HG02610 (cell line): ENCODE measurements around the gene SLA2.
A peak's percentile ranks its signal among the peaks of the same experiment; 100 is the strongest.
"Not testable (repeated sequence)": the region's sequence is repeated elsewhere in the genome, so short reads cannot be mapped to it uniquely, and the experiment has no call there.

Experiments
- ATAC-seq: cut with Tn5 transposase; IDR thresholded peaks from one replicate; pipeline ENCODE4 v1.9.1; 2021; ENCODE audit warnings: mild to moderate bottlenecking, moderate library complexity; ENCODE audit not compliant: unreplicated experiment

The SLA2 gene, protein sequence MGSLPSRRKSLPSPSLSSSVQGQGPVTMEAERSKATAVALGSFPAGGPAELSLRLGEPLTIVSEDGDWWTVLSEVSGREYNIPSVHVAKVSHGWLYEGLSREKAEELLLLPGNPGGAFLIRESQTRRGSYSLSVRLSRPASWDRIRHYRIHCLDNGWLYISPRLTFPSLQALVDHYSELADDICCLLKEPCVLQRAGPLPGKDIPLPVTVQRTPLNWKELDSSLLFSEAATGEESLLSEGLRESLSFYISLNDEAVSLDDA

DNA sequence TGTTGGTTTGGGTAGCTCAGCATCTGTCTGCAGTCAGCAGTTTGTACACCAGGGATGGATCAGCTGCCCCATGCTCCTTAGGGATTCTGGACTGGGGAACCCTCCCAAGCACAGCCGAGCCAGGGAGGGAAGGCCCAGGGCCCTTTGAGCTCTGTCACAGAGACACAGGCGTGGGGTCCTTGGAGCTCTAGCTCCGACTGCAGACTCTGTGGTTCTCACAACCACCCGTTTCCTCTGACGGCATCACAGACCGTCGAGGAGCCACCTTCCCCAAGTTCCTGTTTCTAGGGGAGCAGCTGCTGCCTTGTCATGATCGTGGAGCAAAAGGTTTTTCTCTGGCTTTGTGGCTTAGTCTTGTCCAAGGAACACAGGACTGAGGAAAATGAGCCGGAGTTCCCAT is at the start of gene SLA2:
Gene SLA2, minus strand, starts transcription at position 199 of the 400 bp plus-strand sequence. CDS start 4,861 bp downstream, outside the sequence.
- peak; percentile 48 for ATAC-seq

DNA sequence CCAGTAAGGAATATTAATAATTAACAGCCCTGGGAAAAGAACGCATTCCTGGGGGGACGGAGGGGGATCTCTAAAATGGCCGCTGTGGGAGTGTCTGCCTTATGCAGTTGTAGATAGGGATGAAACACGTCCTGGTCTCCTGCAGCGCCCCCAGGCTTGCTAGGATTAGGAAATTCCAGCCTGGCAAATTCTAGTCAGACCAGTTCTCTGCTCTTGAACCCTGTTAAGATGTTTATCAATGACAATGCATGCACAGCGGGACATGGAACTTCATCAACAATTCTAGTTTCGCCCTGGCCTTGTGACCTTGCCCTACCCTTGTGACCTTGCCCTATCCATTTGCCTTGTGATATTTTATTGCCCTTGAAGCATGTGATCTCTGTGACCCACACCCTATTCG is 49.5 kb upstream of the SLA2 start:
- not testable (repeated sequence) for ATAC-seq

DNA sequence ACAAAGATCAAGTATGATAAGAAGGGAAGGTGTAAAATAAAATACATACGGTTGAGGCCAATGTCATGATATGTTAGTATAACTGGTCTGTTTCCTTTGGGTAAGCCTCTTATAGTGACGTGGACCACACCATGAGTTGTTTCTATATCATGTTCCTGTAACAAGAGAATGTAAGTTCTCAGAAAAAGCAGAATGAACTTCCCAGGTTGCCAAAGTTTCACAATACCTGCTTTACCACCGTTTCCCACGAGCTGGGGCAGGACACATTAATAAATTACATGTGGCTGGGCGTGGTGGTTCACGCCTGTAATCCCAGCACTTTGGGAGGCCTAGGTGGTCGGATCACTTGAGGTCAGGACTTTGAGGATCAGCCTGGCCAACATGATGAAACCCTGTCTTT is 42.6 kb upstream of the SLA2 start:
- ATAC-seq, result no peak

DNA sequence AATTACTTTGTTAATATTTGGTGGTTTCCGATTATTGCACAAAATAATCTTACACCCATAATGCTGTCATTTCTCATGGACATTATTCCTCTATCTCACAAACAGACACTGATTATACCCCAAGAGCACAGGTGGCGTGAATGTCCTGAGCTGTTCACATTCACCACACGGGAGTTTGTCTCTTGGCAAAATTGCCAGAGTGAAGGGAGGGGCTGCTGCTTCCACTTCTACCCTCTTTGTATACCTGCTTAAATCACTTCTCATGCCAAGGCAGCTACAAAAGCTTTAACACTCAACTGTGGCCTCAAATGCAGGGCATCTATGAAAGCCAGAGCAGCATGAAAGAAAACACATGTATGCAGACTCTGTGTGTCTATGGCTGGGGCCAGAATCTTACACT is 41.9 kb upstream of the SLA2 start:
- no peak for ATAC-seq

DNA sequence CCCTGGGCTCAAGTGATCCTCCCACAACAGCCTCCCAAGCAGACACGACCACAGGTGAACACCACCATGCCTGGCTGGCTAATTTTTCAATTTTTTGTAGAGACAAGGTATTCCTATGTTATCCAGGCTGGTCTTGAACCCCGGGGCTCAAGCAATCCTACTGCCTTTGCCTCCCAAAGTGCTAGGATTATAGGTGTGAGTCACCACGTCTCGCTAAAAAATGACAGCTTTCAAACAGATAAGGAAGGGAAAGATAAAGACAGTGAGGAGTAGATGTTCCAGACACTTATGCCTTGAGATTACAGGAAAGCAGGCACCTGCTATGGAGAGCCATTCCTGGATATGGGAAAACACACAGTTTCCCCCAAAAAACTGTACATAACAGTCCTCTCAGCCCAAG is 40.9 kb upstream of the SLA2 start:
- ATAC-seq, result no peak

DNA sequence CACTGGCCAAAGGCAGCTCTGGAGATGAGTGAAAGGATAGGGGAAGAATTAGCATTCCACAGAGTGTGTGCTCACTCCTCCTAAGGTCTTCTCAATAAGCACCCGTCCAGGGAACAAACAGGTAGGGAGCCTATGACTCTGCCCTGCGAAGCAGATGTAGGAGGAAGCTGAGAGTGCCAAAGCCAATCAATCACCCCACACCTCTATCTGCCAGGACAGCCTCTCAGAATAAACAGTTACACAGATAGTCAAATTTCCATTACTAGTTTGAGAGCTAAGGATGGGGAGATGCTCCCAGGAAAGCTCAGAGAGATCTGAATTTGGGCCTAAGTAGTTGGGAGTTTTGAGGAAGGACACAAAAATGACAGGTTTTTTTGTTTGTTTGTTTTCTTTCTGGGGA is 40.5 kb upstream of the SLA2 start:
- no peak for ATAC-seq

DNA sequence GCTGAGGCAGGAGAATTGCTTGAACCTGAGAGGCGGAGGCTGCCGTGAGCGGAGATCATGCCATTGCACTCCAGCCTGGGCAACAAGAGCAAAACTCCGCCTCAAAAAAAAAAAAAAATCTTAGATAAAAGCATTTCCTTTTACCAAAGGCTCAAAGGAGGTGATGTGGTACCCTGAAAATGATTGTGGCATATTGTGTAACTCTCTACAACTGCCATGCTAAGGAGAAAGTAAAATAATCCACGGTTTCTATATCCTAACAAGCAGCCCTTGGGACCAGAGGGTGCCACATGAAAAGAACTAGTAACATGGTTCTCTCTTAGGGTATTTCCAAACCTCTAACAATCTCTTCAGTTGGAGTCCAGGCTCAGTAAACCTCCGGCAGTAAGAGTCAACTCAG is 38.8 kb upstream of the SLA2 start:
- ATAC-seq, result no peak

DNA sequence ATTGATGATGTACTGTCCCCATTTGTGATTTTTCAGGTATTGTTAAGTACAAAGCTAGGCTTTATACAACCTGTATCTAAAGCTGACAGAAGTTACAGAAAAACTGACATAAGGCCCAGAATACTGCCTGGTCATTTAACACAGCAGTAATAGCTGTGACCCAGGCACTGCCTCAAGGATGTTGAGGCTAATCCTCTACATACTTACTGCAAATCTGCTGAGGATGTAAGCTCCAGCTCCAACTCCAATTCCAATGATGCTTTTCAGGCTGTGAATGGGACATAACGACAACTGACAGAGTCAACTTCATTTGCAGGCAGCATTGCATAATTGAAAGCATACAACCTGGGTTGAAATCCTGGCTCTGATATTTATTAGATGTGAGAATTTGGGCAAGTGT is 36.3 kb upstream of the SLA2 start:
- ATAC-seq, result no peak

DNA sequence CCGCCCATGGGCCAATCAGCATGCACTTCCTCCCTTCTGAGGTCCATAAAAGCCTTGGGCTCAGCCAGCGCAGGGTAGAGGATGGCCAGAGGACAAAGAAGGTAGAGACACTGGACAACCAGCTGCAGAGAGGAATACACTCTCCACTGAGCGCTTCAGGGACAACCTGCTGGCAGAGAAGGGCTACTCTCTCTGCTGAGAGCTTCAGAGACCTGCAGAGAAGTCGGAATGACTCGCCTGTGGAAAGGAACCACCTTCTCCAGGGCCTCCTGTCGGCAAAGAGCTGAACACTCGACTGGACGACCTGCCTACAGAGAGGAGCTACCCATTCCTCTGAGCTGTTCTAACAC is 31.4 kb upstream of the SLA2 start:
- no peak for ATAC-seq

DNA sequence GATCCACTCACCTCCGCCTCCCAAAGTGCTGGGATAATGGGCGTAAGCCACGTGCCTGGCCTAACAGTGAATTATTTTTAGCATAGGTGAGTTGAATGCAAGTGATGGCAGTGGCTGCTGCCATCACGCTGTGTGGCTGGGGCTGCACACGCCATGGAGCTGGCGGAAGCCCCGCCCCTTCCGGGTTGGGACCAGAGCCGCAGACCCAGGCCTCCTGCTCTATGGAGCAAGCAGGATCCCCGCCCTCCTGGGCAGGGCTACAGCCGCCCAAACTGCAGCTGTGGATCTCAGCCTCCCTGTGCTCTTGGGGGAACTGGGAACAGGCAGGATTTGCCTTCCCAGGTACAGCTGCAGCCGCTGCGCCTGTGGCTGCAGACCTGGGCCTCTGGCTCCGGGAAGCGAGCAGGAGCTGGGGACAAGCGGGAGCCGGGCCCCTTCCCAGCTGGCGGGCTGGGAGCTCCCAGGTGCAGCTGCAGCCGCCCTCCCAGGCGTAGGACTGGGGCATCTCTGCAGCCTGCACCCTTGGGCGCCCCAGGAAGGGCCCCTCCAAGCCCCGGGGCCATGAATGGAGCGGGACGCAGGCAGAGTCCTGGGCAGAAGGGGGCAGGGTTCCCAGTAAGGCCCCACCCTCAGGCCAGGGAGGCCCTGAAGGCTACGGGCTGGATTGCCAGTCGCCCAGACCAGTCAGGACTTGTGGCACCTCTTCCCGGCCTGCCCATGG is 30.9 kb upstream of the SLA2 start:
- ATAC-seq, result no peak

DNA sequence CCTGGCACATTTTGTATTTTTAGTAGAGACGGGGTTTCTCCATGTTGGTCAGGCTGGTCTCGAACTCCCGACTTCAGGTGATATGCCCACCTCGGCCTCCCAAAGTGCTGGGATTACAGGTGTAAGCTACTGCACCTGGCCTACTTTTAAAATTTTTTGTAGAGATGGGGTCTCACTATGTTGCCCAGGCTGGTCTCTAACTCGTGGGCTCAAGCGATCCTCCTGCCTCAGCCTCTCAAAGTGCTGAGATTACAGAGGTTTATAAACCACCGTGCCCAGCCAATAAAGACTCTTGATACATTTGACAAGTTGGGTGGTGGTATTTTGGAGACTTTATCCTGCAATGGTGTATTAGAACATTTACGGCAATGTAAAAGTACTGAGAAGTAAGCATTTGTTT is 29.5 kb upstream of the SLA2 start:
- not testable (repeated sequence) for ATAC-seq

DNA sequence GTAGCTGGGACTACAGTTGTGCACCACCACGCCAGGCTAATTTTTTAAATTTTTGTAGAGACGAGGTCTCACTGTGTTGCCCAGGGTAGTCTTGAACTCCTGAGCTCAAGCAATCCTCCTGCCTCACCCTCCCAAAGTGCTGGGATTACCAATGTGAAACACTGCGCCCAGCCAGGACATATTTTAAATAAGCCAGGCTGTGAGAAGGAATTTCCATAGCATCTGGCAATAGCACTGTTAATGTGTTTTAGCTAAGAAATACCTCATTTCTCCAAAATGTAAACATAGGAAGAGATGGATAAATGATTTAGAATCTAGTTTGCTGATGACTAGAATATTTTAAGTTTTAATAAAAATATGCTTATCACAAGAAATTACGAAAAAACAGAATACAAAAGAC is 27.0 kb upstream of the SLA2 start:
- ATAC-seq, result no peak

DNA sequence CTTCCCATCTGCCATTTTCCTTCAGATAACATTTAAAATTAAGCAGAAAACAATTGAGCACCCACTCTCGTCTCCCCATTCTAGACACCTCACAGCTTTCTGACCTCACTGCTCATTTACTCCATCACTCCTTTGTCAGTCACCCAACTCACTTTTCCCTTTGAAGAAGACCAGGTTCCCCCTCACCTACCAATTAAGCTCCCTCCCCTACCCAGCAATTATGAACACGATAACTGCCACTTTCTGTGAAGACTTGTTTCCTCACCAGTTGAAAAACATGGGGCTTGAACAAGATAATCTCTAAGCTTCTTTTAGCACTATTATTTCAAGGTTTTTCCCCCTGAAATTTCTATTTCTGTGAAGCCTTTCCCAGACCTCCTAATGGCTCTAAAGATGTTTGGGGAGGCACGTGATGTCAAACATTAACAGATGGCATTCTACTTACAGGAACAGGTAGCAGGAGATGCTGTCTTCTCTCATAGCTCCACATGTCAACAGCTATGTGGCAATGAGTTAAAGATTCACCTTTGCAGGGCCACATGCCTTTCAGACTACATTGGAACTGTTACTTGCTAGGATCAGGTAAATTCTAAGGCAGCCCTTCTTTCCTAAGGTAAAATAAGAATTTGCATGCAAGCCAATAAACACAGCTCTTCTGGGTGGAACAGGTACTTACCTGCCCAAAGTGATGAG is 24.8 kb upstream of the SLA2 start:
- no peak for ATAC-seq

DNA sequence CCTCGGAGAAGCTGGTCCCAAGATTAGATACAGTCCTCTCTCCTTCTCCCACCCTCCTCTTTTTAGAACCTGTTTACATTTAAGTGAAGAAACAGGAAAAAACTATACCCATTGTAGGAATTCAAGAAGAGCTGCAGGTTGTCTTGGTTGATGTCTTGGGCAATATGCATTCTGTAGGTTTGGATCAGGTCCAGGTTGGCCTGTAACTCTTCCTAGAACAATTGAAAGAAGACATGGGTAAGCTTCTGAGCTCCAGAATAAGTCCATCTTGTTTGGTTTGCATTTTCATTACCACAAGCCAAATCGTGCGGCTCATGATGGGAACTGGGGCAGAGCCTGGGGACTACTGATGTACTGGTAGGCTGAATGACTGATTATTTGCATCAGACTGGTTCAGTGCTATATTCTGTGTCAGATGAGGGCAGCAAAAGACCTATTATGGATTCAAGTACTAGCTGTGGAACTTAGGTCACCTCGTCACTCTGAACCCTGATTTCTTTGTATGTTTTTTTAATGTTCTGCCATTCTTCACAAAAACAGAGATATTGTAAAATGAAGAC is 20.3 kb upstream of the SLA2 start:
- ATAC-seq, result no peak

DNA sequence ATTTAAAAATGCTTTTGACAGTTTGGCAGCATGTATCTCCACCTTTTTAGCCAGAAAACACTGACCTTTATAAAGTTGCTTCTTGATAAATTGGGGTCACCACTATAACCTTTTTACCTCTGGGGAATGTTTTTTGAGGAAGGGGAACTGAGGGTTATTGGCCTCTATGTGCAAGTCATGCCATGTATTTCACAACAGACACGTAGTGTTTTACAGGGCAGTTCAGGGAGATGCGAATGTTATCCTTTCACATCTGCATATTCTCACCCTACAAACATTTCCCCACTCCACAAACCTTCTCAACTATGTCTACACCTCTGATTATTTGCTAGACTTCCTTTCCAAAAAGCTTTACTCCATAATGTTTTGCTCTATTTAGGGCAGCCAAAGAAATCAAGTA is 17.0 kb upstream of the SLA2 start:
- no peak for ATAC-seq

DNA sequence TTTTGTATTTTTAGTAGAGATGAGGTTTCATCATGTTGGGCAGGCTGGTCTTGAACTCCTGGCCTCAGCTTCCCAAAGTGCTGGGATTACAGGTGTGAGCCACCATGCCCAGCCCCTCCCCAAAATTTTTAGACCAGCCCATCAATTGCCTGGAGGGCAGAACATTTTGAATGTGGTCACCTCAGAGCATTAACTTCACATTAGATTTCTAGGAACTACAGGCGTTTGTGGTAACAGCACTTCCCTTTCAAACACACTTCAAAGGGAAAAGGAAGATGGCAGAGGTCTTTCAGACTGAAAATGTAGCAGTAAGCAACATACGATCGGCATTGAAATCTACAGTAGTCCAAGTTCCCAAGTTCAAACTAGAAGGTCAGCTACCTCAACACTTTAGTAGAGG is 12.3 kb upstream of the SLA2 start:
- ATAC-seq, result no peak

DNA sequence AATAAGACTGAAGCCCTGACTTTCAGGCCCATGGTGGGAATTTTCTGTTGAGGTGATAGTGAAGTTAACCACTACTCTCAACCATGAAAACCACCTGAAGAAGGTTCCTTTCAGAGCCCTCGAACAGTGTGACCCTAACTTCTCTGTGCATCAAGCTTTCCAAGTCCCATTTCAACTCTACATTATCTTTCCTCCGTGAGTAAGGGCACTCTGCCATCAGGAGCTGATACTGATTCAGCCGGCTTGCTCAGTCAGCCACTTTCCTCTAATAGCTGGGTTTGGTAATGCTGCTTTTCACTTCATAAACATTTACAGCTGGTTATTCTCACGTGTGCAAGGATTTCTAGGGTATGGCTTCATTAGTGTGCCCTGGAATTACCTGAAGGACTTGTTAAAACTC is 10.7 kb upstream of the SLA2 start:
- no peak for ATAC-seq

DNA sequence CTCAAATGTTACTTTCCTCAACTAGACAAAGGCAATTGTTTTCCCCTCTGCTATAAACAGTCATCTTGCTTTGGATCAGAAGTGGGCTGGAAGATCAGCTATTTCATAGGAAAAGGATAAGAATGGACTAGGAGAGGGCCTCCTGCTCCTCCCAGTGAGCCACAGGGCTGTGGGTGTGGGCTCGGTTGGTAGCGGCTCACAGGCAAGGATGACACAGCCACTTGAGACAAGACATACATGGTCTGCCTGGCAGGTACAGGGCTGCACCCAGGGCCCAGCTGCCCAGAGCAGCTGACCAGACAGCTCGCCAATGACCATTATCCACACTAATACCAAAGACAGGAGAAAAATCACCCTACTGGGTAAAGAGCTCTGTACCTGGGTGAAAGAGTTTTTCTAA is 9.0 kb upstream of the SLA2 start:
- no peak for ATAC-seq

DNA sequence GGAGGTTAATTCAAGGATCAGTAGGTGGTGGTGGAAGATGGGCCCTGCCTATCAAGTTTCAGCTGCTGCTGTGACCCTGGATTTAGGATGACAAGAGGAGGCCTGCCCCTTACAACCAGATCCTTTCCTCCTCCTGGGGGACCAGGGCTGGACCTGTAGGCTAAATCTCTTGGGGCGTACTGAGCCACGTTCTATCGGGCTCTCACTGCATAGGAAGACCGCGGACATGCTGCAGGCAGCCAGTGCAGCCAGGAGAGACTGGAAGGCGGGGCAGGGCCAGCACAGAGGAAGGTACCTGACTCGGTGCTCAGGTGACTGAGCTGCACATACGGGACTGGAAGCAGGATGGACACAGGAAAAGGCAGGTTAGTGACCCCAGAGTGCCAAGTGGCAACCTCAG is 8.5 kb upstream of the SLA2 start:
- no peak for ATAC-seq

DNA sequence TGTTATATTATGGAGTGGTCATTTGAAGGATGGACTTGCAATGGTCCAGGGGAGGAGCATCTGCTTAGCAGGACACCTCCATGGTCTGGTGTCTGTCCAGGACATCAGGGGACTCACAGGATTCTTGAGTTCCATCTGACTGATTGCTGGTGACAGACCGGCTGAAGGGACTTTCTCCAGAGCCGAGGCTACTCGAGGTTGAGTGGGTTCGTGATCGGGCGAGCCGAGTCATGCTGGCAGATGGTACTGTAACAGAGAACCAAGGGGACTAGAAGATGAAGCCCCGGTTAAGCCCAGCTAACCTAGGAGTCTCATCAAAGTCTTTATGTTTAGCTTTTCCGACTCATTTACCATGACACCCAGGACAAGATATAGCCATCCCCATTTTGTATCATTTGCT is 7.5 kb upstream of the SLA2 start:
- no peak for ATAC-seq

DNA sequence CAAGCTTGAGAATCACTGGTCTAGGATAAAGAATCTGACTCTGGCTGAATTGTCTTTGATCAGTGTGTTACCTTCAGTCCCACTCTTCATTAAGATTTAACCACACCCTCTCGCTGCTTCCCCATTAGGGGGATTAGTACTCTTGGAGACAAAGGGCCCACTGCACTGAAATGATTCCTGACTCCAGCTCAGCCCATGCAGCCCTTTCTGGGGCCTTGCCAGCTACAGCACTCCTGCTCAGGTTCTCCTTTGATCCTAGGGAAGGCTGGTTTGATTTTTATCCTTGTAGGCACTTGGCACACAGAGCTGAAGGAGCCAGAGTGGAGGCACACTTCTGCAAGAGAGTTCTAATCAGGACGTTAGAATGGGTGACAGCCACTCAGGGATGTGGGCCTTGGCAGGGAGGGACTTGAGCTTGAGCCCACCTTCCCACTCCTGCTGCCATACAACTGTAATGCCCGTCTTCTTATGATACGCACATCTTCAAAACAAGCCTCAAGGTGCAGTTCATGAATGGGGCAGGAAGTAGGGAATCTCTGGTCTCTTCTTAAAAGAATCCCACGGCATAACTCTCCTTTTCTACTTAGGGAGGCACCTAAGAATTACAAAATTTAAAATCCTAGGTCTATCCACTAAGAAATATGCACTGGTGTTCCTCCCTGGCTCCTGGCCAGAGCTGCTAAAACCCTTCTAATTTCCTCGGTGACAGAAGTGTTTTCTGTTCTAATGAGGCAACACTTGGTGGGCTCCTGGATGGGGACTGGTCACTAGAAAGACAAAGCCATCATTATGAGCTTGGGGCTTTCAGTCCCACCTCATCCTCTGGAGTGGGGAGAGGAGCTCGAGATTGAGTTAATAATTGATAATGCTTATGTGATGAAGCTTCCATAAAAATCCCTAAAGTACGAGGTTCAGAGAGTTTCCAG is 1.5 kb upstream of the SLA2 start:
- ATAC-seq, result no peak
